SH-SY5Y (cell line): ENCODE data around the gene CAT.

Experiments
- GATA2 ChIP-seq: IDR thresholded peaks from 2 replicates; pipeline ENCODE4 v1.6.1; 2011; ENCODE audit warnings: mild to moderate bottlenecking, low read depth, low read length
- GATA3 ChIP-seq: IDR thresholded peaks from 2 replicates; pipeline ENCODE4 v1.6.1; 2011; ENCODE audit warnings: low read depth, mild to moderate bottlenecking, low read length, moderate library complexity

GRCh38 chr11:34457607-34458006 lies 18.9 kb downstream of the CAT start:
- TF ChIP-seq GATA2 (no peak), GATA3 (no peak)
